Esophagus muscularis mucosa (tissue), 4 donors: Measurements from ENCODE around the gene BCL7A. TPM values are rescaled to one million over a fixed set of nuclear protein-coding genes. Genes with fewer than 3 reads are reported as not detected.

Source experiments
- DNase-seq: peaks from one replicate; pipeline ENCODE4 v3.0.0-alpha.2; 2017; ENCODE audit errors: extremely low spot score
- H3K27ac ChIP-seq, 4 donors: fragments of 200-600 bp; sonication (generic); replicated peaks in 1 of 4; 1 replicate in 3 of 4; 2 replicates in 1 of 4; pipeline ENCODE4 v1.5.1; 2016 to 2019; ENCODE audit warnings: mild to moderate bottlenecking in 1 of 4
- H3K27me3 ChIP-seq, 4 donors: fragments of 200-600 bp; sonication (generic); one replicate each; pipeline versions ENCODE4 v1.5.1 to v1.6.0; 2016 to 2019
- H3K36me3 ChIP-seq, 4 donors: fragments of 200-600 bp; sonication (generic); one replicate each; pipeline ENCODE4 v1.5.1; 2016 to 2019
- H3K4me1 ChIP-seq, 4 donors: fragments of 200-600 bp; sonication (generic); one replicate each; pipeline ENCODE4 v1.5.1; 2016 to 2019
- H3K4me3 ChIP-seq, 4 donors: fragments of 200-600 bp; sonication (generic); 1 replicate in 2 of 4; 2 replicates in 2 of 4; pipeline ENCODE4 v1.5.1; 2016 to 2019; ENCODE audit warnings: mild to moderate bottlenecking in 4 of 4, moderate library complexity in 1 of 4
- H3K9me3 ChIP-seq, 4 donors: fragments of 200-600 bp; sonication (generic); 1 replicate in 3 of 4; 2 replicates in 1 of 4; pipeline ENCODE4 v1.5.1; 2016 to 2019
- EP300 ChIP-seq: sonication (generic); formaldehyde crosslinking; IDR thresholded peaks from one replicate; pipeline ENCODE4 v1.6.1; 2017; ENCODE audit warnings: antibody characterized with exemption
- POLR2A ChIP-seq: fragments of 450-650 bp; IDR thresholded peaks from one replicate; pipeline ENCODE4 v1.6.1; 2017; ENCODE audit warnings: antibody characterized with exemption, moderate library complexity, mild to moderate bottlenecking, low read depth
- POLR2AphosphoS5 ChIP-seq, 2 donors: sonication (generic); formaldehyde crosslinking; IDR thresholded peaks; one replicate each; pipeline ENCODE4 v1.6.1; 2017; ENCODE audit warnings: antibody characterized with exemption in 2 of 2
- WGBS: methylation state at CpG from one replicate; pipeline ENCODE4 v1.1.5; 2018; 5-methylcytosine and 5-hydroxymethylcytosine counted together
- intact Hi-C: fragments of 100-400 bp; cut with DNase I; formaldehyde crosslinking; loops from one replicate; pipeline ENCODE4 v1.15.1; 2023
- total RNA-seq, 4 donors: library from RNA; depleted of rRNA; stranded (reverse); fragments of >200 nt; gene quantifications; one replicate each; pipeline versions ENCODE4 v1.1.0 to v1.2.1, GENCODE V29; 2016
- TF ChIP-seq, protein P1 (sequence below), 3 experiments: fragments of 200-600 bp in 2 of 3; fragments of 450-650 bp in 1 of 3; sonication (generic) in 2 of 3; IDR thresholded peaks; one replicate each; pipeline ENCODE4 v1.5.1; 2017 to 2019; ENCODE audit warnings: antibody characterized with exemption in 3 of 3, mild to moderate bottlenecking in 2 of 3, moderate library complexity in 1 of 3

Gene BCL7A
- total RNA-seq, 4 donors from 2014 or later = 2.9 to 10.1 (median 6.3) TPM

DNA sequence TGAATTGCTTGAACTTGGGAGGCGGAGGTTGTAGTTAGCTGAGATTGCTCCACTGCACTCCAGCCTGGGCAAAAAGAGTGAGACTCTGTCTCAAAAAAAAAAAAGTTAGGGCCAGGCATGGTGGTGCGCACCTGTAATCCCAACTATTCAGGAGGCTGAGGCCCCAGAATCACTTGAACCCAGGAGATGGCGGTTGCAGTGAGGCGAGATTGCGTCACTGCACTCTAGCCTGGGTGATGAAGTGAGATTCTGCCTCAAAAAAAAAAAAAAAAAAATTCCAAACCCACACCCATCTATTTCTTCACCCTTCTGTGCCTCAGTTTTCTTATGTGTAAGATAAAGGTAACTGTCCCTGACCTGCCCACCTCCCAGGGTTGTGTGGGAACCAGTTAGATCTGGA lies 45.9 kb downstream of the BCL7A start:
- H3K9me3 ChIP-seq = no peaks in the 10 kb centered on the region
- no peaks in the 10 kb centered on the region for H3K27me3 ChIP-seq
- peaks cover 43 to 78% (median 70%) of the 10 kb centered on the region in 4 donors for H3K4me1 ChIP-seq
- 90% methylated on average over 5 of the region's 5 CpGs for WGBS
- intact Hi-C loops = no loop called here
- no peak for DNase-seq
- no peaks in the 10 kb centered on the region for H3K36me3 ChIP-seq
- peak overlapping the region in 2 of 4 donors; percentile 12 to 31 for H3K4me3 ChIP-seq
- TF ChIP-seq POLR2A (no peak), POLR2AphosphoS5 (IDR thresholded peaks at IDR 0.05) (no peak), EP300 (no peak)
- TF ChIP-seq, protein P1, sequence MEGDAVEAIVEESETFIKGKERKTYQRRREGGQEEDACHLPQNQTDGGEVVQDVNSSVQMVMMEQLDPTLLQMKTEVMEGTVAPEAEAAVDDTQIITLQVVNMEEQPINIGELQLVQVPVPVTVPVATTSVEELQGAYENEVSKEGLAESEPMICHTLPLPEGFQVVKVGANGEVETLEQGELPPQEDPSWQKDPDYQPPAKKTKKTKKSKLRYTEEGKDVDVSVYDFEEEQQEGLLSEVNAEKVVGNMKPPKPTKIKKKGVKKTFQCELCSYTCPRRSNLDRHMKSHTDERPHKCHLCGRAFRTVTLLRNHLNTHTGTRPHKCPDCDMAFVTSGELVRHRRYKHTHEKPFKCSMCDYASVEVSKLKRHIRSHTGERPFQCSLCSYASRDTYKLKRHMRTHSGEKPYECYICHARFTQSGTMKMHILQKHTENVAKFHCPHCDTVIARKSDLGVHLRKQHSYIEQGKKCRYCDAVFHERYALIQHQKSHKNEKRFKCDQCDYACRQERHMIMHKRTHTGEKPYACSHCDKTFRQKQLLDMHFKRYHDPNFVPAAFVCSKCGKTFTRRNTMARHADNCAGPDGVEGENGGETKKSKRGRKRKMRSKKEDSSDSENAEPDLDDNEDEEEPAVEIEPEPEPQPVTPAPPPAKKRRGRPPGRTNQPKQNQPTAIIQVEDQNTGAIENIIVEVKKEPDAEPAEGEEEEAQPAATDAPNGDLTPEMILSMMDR (IDR thresholded peaks at IDR 0.05) = no peak
- peak overlapping the region; percentile 68 to 77 (median 72) for H3K27ac ChIP-seq

DNA sequence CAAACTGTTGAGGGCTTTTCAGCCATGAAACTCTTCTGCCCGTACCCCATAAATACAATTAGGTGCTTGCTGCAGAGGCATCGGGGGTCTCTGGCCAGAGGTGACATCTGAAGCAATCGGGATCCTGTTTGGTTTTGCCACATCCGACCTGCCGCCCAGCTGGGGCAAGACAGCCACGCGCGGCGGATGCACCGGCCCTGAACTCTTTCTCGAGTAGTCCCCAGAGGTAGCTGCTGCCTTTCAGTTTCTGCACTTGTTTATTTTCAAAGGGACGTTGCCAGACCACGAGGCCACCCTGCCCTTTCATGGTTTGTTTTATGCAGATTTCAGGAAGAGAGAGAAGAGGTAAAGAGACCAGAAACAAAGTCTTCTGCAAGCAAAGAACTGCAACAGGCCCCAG lies 46.3 kb downstream of the BCL7A start:
- H3K9me3 ChIP-seq = no peaks in the 10 kb centered on the region
- no peaks in the 10 kb centered on the region for H3K27me3 ChIP-seq
- no peak for TF ChIP-seq POLR2A
- TF ChIP-seq, protein P1 (IDR thresholded peaks at IDR 0.05) = peak in 2 of 3 experiments; percentile 29 to 42
- TF ChIP-seq EP300 = no peak
- TF ChIP-seq POLR2AphosphoS5 (IDR thresholded peaks at IDR 0.05) = peak; percentile 47 to 76
- intact Hi-C loops = no loop called here
- no peak for DNase-seq
- 24% methylated on average over 13 of the region's 13 CpGs for WGBS
- peaks cover 43 to 78% (median 70%) of the 10 kb centered on the region in 4 donors for H3K4me1 ChIP-seq
- H3K36me3 ChIP-seq = no peaks in the 10 kb centered on the region
- H3K4me3 ChIP-seq = peak overlapping the region in 2 of 4 donors; percentile 12 to 31
- H3K27ac ChIP-seq = peak overlapping the region; percentile 68 to 77 (median 72)

DNA sequence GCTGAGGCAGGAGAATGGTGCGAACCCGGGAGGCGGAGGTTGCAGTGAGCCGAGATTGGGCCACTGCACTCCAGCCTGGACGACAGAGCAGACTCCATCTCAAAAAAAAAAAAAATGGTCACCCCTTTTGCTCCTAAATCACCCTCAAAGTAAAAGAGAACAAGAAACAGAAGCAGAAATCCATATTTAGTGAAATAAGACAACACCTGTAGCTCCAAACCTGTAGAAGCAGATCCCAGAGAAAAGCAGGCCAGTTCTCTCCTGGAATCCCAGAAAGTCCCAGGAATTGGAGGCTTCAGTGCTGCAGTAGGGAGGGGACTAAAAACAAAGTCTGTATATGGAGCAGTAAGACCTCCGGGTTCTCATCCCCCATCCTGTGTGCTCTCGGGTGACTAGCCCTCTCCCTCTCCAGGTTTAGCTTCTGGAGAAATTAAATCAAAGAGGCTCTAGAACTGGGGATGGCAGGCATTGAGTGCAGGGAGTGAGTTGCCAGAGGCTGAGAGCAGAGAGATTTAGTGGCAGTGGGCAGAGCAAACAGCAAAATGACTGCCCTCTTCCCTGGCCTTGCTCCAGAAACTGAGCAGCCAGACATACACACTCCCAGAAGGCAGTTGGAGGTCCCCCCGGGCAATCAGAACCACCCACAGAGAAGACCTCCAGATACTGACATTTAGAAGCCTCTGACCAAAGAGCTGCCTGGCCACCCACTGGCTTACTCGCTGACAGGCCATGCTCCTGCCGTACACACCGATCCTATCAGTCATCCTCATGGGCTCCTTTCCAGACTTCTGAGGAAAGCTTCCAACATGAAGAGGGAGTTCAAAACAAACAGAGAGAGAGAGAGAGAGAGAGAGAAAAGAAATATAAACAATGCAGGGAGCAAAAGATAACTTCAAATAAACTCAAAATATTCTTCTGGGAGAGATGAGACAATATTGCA lies 50.6 kb downstream of the BCL7A start:
- Histone ChIP-seq H3K27me3 (no peaks in the 10 kb centered on the region), H3K4me1 (peaks cover 22 to 48% (median 42%) of the 10 kb centered on the region in 4 donors), H3K9me3 (no peaks in the 10 kb centered on the region), H3K36me3 (no peaks in the 10 kb centered on the region), H3K4me3 (no peak overlapping the region), H3K27ac (peak overlapping the region; percentile 63 to 79 (median 77))
- no peak for DNase-seq
- 52% methylated on average over 10 of the region's 11 CpGs for WGBS
- intact Hi-C loops = no loop called here
- no peak for TF ChIP-seq EP300
- TF ChIP-seq, protein P1 (IDR thresholded peaks at IDR 0.05) = peak in 1 of 3 experiments; percentile 17
- no peak for TF ChIP-seq POLR2A
- TF ChIP-seq POLR2AphosphoS5 (IDR thresholded peaks at IDR 0.05) = peak; percentile 29 to 80

DNA sequence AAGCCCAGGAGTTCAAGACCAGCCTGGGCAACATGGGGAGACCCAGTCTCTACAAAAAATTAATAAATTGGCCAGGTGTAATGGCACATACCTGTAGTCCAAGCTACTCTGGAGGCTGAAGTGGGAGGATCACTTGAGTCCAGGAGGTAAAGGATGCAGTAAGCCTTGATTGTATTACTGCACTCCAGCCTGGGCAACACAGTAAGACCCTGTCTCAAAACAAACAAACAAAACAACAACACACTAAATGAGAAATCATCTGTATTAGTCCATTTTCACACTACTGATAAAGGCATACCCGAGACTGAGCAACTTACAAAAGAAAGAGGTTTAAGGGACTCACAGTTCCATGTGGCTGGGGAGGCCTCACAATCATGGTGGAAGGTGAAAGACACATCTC lies 52.1 kb downstream of the BCL7A start:
- Histone ChIP-seq H3K27ac (no peak overlapping the region), H3K4me3 (no peak overlapping the region), H3K36me3 (no peaks in the 10 kb centered on the region), H3K27me3 (no peaks in the 10 kb centered on the region), H3K9me3 (no peaks in the 10 kb centered on the region), H3K4me1 (peaks cover 20 to 42% (median 37%) of the 10 kb centered on the region in 4 donors)
- 78% methylated on average over 1 of the region's 1 CpG for WGBS
- TF ChIP-seq, protein P1 (IDR thresholded peaks at IDR 0.05) = no peak
- TF ChIP-seq POLR2AphosphoS5 (IDR thresholded peaks at IDR 0.05) (no peak), POLR2A (no peak), EP300 (no peak)
- no peak for DNase-seq
- intact Hi-C loops = no loop called here
